B cell (primary cell): ENCODE data around the gene PRPF19. TPM values are rescaled to one million over a fixed set of nuclear protein-coding genes. Genes with fewer than 3 reads are reported as not detected.

Experiments used
- ATAC-seq: fragments of 200-7000 bp; cut with Tn5 transposase; one replicate; pipeline ENCODE4 v1.10.0; 2021; ENCODE audit warnings: low read depth, mild to moderate bottlenecking, moderate number of reproducible peaks, moderate library complexity
- CTCF ChIA-PET: fragments of 350-600 bp; sonication (Branson Sonifier 250); formaldehyde crosslinking; loops from one replicate; lab custom pipeline; 2021; ENCODE audit warnings: antibody characterized with exemption, inconsistent platforms; lab: Charles Lee
- POLR2A ChIA-PET: fragments of 350-600 bp; sonication (Branson Sonifier 250); formaldehyde crosslinking; loops from one replicate; lab custom pipeline; 2021; ENCODE audit warnings: antibody characterized with exemption; lab: Charles Lee
- DNase-seq: peaks from one replicate; pipeline ENCODE4 v3.0.0; 2013
- H2AFZ ChIP-seq: 2 replicates; pipeline ENCODE4 v1.6.1; 2012; ENCODE audit warnings: mild to moderate bottlenecking, low read depth, low read length; ENCODE audit not compliant: insufficient read depth, poor library complexity, severe bottlenecking
- H3K27ac ChIP-seq, 2 donors: 1 replicate in 1 of 2; 2 replicates in 1 of 2; pipeline ENCODE4 v1.5.1; 2012 to 2013; ENCODE audit warnings: low read length in 2 of 2, mild to moderate bottlenecking in 2 of 2, moderate library complexity in 1 of 2
- H3K27me3 ChIP-seq, 4 experiments: fragments of 200-600 bp in 1 of 4; sonication (generic) in 1 of 4; replicated peaks in 1 of 4; 1 replicate in 2 of 4; 2 replicates in 2 of 4; pipeline versions ENCODE4 v1.6.1 to v1.7.0; 2013 to 2016; ENCODE audit warnings: low read length in 3 of 4, mild to moderate bottlenecking in 2 of 4, mixed read lengths in 1 of 4, moderate library complexity in 1 of 4; ENCODE audit not compliant: insufficient read depth in 4 of 4, control insufficient read depth in 3 of 4; ENCODE audit errors: control extremely low read depth in 1 of 4
- H3K36me3 ChIP-seq, 2 experiments: replicated peaks in 1 of 2; 1 replicate in 1 of 2; 2 replicates in 1 of 2; pipeline versions ENCODE4 v1.6.1 to v1.7.1; 2013; ENCODE audit warnings: low read length in 1 of 2; ENCODE audit not compliant: insufficient read depth in 2 of 2, control insufficient read depth in 1 of 2; ENCODE audit errors: control extremely low read depth in 1 of 2, extremely low read depth in 1 of 2
- H3K4me1 ChIP-seq, 2 donors: fragments of 200-600 bp in 1 of 2; sonication (generic) in 1 of 2; 1 replicate in 1 of 2; 2 replicates in 1 of 2; pipeline versions ENCODE4 v1.5.1 to v1.6.1; 2013 to 2017; ENCODE audit warnings: low read length in 2 of 2; ENCODE audit not compliant: control insufficient read depth in 2 of 2, insufficient read depth in 2 of 2
- H3K4me2 ChIP-seq: replicated peaks from 2 replicates; pipeline ENCODE3; 2012; ENCODE audit warnings: mild to moderate bottlenecking, low read depth, low read length; ENCODE audit not compliant: poor library complexity, severe bottlenecking
- H3K4me3 ChIP-seq, 5 experiments: fragments of 200-600 bp in 1 of 5; sonication (generic) in 1 of 5; 1 replicate in 3 of 5; 2 replicates in 2 of 5; pipeline versions ENCODE4 v1.5.1 to v1.7.0; 2011 to 2016; ENCODE audit warnings: low read length in 4 of 5, mild to moderate bottlenecking in 4 of 5, low read depth in 2 of 5, control low read depth in 1 of 5, moderate library complexity in 1 of 5; ENCODE audit not compliant: insufficient read depth in 1 of 5; ENCODE audit errors: control extremely low read depth in 1 of 5, extremely low read depth in 1 of 5
- H3K79me2 ChIP-seq: fragments of 200-600 bp; sonication (generic); one replicate; pipeline ENCODE4 v1.6.0; 2016; ENCODE audit warnings: low read length; ENCODE audit not compliant: control insufficient read depth, insufficient read depth
- H3K9ac ChIP-seq: fragments of 200-600 bp; sonication (generic); 2 replicates; pipeline ENCODE4 v1.6.1; 2017; ENCODE audit warnings: mild to moderate bottlenecking, low read length, moderate library complexity
- H3K9me3 ChIP-seq, 3 donors: one replicate each; pipeline versions ENCODE4 v1.6.1 to v1.7.1; 2013; ENCODE audit warnings: low read length in 2 of 3; ENCODE audit not compliant: control insufficient read depth in 2 of 3, insufficient read depth in 1 of 3; ENCODE audit errors: control extremely low read depth in 1 of 3
- H4K20me1 ChIP-seq: 2 replicates; pipeline ENCODE4 v1.6.0; 2012; ENCODE audit warnings: mild to moderate bottlenecking, low read length; ENCODE audit not compliant: insufficient read depth, control insufficient read depth, poor library complexity, severe bottlenecking
- H3K27ac Mint-ChIP-seq: one replicate; pipeline ENCODE4 v1.8.0; 2021; ENCODE audit warnings: mixed read lengths
- H3K27me3 Mint-ChIP-seq: one replicate; pipeline ENCODE4 v1.8.0; 2021; ENCODE audit warnings: mixed read lengths
- H3K4me1 Mint-ChIP-seq: one replicate; pipeline ENCODE4 v1.8.0; 2021; ENCODE audit warnings: mixed read lengths
- H3K4me3 Mint-ChIP-seq: one replicate; pipeline ENCODE4 v1.8.0; 2021; ENCODE audit warnings: mixed read lengths
- H3K9me3 Mint-ChIP-seq: one replicate; pipeline ENCODE4 v1.8.0; 2022; ENCODE audit warnings: mixed read lengths; ENCODE audit not compliant: insufficient read depth
- EZH2 ChIP-seq: IDR thresholded peaks from 2 replicates; pipeline ENCODE4 v1.6.1; 2012; ENCODE audit warnings: borderline replicate concordance, low read depth, mild to moderate bottlenecking, moderate library complexity, low read length; ENCODE audit not compliant: insufficient read depth, poor library complexity, severe bottlenecking
- WGBS: methylation state at CpG from one replicate; pipeline ENCODE4 v1.1.5; 2013; ENCODE audit warnings: missing lambda C conversion rate; ENCODE audit not compliant: insufficient coverage; 5-methylcytosine and 5-hydroxymethylcytosine counted together
- intact Hi-C: fragments of 100-400 bp; cut with micrococcal nuclease; formaldehyde crosslinking; loops from one replicate; pipeline ENCODE4 v1.10.0; 2022
- polyA plus RNA-seq: library from polyadenylated mRNA; depleted of rRNA; stranded (reverse); fragments of >200 nt; gene quantifications from 2 replicates; pipeline ENCODE4 v1.2.3, GENCODE V29; 2012
- total RNA-seq, 2 donors: library from RNA; stranded (reverse); fragments of 120-200 nt in 1 of 2; gene quantifications; 1 replicate in 1 of 2; 2 replicates in 1 of 2; pipeline versions ENCODE4 v1.2.3 to v1.2.4, GENCODE V29; 2013 to 2022
- TF ChIP-seq, protein P1 (sequence below): fragments of 200-600 bp; IDR thresholded peaks from one replicate; pipeline ENCODE4 v1.8.0; 2022; ENCODE audit warnings: antibody characterized with exemption, mild to moderate bottlenecking

The PRPF19 gene
- total and polyA plus RNA-seq, 2 donors (not counting 1 experiment from before 2014, with no cell fraction given) = 41.8 to 89.9 TPM

GRCh38 chr11:60864856-60865513 lies 41.4 kb downstream of the PRPF19 start:
- H3K27me3 ChIP-seq = peaks cover 0 to 3% (median 0%) of the 10 kb centered on the region in 4 experiments
- WGBS = 56% methylated on average over 7 of the region's 7 CpGs
- Mint-ChIP-seq H3K27ac (no peak overlapping the region), H3K9me3 (no peaks in the 10 kb centered on the region), H3K4me3 (no peak overlapping the region), H3K27me3 (no peaks in the 10 kb centered on the region), H3K4me1 (no peaks in the 10 kb centered on the region)
- H3K4me1 ChIP-seq = no peaks in the 10 kb centered on the region
- no peaks in the 10 kb centered on the region for H3K9me3 ChIP-seq
- ATAC-seq (no peak), DNase-seq (no peak)
- intact Hi-C loops = no loop called here
- no peaks in the 10 kb centered on the region for H3K79me2 ChIP-seq
- no peak overlapping the region for H3K9ac ChIP-seq
- CTCF ChIA-PET = no interaction called here
- POLR2A ChIA-PET = no interaction called here
- no peaks in the 10 kb centered on the region for H3K36me3 ChIP-seq
- no peak for TF ChIP-seq EZH2
- TF ChIP-seq, protein P1, sequence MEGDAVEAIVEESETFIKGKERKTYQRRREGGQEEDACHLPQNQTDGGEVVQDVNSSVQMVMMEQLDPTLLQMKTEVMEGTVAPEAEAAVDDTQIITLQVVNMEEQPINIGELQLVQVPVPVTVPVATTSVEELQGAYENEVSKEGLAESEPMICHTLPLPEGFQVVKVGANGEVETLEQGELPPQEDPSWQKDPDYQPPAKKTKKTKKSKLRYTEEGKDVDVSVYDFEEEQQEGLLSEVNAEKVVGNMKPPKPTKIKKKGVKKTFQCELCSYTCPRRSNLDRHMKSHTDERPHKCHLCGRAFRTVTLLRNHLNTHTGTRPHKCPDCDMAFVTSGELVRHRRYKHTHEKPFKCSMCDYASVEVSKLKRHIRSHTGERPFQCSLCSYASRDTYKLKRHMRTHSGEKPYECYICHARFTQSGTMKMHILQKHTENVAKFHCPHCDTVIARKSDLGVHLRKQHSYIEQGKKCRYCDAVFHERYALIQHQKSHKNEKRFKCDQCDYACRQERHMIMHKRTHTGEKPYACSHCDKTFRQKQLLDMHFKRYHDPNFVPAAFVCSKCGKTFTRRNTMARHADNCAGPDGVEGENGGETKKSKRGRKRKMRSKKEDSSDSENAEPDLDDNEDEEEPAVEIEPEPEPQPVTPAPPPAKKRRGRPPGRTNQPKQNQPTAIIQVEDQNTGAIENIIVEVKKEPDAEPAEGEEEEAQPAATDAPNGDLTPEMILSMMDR = no peak
- H3K4me2 ChIP-seq = no peak overlapping the region
- H3K4me3 ChIP-seq = no peak overlapping the region
- no peaks in the 10 kb centered on the region for H4K20me1 ChIP-seq
- H3K27ac ChIP-seq = no peak overlapping the region
- no peak overlapping the region for H2AFZ ChIP-seq
